Peyer's patch (tissue), 4 donors: ENCODE results near the gene FNDC7.

Experiments
- CTCF ChIP-seq, 6 experiments: fragments of 450-650 bp in 4 of 6; fragments of 200-600 bp in 2 of 6; sonication (generic) in 1 of 6; IDR thresholded peaks; one replicate each; pipeline ENCODE4 v1.5.1; 2017 to 2019; ENCODE audit warnings: antibody characterized with exemption in 6 of 6, mild to moderate bottlenecking in 3 of 6, moderate library complexity in 1 of 6
- POLR2A ChIP-seq, 2 donors: fragments of 450-650 bp; IDR thresholded peaks; one replicate each; pipeline ENCODE4 v1.5.1; 2017; ENCODE audit warnings: antibody characterized with exemption in 2 of 2, mild to moderate bottlenecking in 2 of 2, moderate library complexity in 2 of 2

GRCh38 chr1:108712606-108713150 lies at the start of gene FNDC7:
- TF ChIP-seq CTCF (IDR thresholded peaks at IDR 0.05) (no peak), POLR2A (IDR thresholded peaks at IDR 0.05) (no peak)
